Measurements from ENCODE around the gene APOA1. TPM values are rescaled to one million over a fixed set of nuclear protein-coding genes. Genes with fewer than 3 reads are reported as not detected.

Gene APOA1
- total RNA-seq (ENCODE audit: low replicate concordance), result 116 and 626 TPM in 2 replicates
- long read RNA-seq, transcript APOA1-204 (3 exons, 1,088 nt), result minor isoform, 111 of 869 reads
- long read RNA-seq, transcript APOA1-203 (4 exons, 940 nt), result minor isoform, 7 of 869 reads
- long read RNA-seq, transcript APOA1-202 (4 exons, 932 nt), result minor isoform, 12 of 869 reads
- long read RNA-seq, transcript APOA1-201 (4 exons, 1,227 nt), result major isoform, 721 of 869 reads
- long read RNA-seq, partial matches to known transcripts, result 7 of 869 reads
- long read RNA-seq, other reads (novel, unspliced or antisense), result 8 of 869 reads

DNA sequence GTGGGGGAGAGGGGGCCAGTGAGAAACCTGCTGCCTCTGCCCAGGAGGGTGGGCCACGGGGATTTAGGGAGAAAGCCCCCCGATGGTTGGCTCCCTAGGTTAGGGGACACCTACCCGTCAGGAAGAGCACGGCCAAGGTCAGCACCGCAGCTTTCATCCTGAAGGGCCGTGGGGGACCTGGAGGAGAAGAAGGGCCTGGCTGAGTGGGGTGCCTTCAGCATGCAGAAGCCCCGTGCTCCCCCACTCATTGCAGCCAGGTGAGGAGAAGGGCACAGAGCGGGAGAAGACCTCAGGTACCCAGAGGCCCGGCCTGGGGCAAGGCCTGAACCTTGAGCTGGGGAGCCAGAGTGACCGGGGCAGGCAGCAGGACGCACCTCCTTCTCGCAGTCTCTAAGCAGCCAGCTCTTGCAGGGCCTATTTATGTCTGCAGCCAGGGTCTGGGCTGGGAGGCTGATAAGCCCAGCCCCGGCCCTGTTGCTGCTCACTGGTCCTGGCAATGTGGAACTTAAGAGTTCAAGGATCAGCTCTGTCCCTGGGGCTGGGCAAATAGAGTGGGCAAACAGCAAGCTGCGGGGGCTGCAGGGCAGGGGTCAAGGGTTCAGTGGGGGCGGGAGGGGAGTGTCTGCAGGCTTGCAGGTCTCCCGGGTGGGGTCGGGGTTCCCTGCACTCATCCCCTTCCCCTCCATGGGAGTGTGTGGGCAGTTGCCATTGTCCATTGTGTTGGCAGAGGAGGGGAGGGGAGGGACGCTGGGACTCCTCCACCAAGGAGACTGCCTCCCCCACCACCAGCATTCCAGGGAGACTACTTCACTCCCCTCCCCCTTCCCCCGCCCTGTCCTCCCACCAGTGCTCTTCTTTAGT, at the start of gene APOA1:
TSS of gene APOA1 (minus strand) at position 392 of the 861 bp plus-strand sequence. CDS start at position 157, 235 bp downstream.
- DNase-seq (ENCODE audit: extremely low spot score, unreplicated experiment), result no peak
- no peak for TF ChIP-seq CTCF (conservative IDR thresholded peaks at IDR 0.05)
- Mint-ChIP-seq H3K36me3 (no peaks in the 10 kb centered on the region), H3K4me1 (ENCODE audit: unreplicated experiment) (peaks cover 13% of the 10 kb centered on the region), H3K27ac (peak within 1 kb of the TSS; percentile 73), H3K27me3 (peaks cover 6% of the 10 kb centered on the region), H3K9me3 (no peaks in the 10 kb centered on the region), H3K4me3 (peak within 1 kb of the TSS; percentile 25)

- Mint-ChIP-seq H3K9me3 (no peaks in the 10 kb centered on the region), H3K27ac (no peak overlapping the region), H3K4me1 (ENCODE audit: unreplicated experiment) (peaks cover 12% of the 10 kb centered on the region), H3K4me3 (no peak overlapping the region), H3K27me3 (no peaks in the 10 kb centered on the region), H3K36me3 (no peaks in the 10 kb centered on the region)
- no peak for DNase-seq (ENCODE audit: extremely low spot score, unreplicated experiment)
- TF ChIP-seq CTCF (conservative IDR thresholded peaks at IDR 0.05), result no peak
These were observed 48.7 kb upstream of the APOA1 start for GRCh38 chr11:116885951-116886655.

- Mint-ChIP-seq H3K27ac (peak overlapping the region; percentile 13), H3K9me3 (no peaks in the 10 kb centered on the region), H3K36me3 (peaks cover 4% of the 10 kb centered on the region), H3K4me3 (no peak overlapping the region), H3K27me3 (no peaks in the 10 kb centered on the region), H3K4me1 (ENCODE audit: unreplicated experiment) (peaks cover 14% of the 10 kb centered on the region)
- no peak for TF ChIP-seq CTCF (conservative IDR thresholded peaks at IDR 0.05)
- no peak for DNase-seq (ENCODE audit: extremely low spot score, unreplicated experiment)
These were observed 45.0 kb upstream of the APOA1 start for GRCh38 chr11:116882386-116882785.

GRCh38 chr11:116881143-116881542, 43.7 kb upstream of the APOA1 start:
- Mint-ChIP-seq H3K36me3 (peaks cover 4% of the 10 kb centered on the region), H3K9me3 (no peaks in the 10 kb centered on the region), H3K4me1 (ENCODE audit: unreplicated experiment) (peaks cover 14% of the 10 kb centered on the region), H3K27ac (no peak overlapping the region), H3K27me3 (no peaks in the 10 kb centered on the region), H3K4me3 (no peak overlapping the region)
- DNase-seq (ENCODE audit: extremely low spot score, unreplicated experiment), result no peak
- TF ChIP-seq CTCF (conservative IDR thresholded peaks at IDR 0.05), result no peak

DNA sequence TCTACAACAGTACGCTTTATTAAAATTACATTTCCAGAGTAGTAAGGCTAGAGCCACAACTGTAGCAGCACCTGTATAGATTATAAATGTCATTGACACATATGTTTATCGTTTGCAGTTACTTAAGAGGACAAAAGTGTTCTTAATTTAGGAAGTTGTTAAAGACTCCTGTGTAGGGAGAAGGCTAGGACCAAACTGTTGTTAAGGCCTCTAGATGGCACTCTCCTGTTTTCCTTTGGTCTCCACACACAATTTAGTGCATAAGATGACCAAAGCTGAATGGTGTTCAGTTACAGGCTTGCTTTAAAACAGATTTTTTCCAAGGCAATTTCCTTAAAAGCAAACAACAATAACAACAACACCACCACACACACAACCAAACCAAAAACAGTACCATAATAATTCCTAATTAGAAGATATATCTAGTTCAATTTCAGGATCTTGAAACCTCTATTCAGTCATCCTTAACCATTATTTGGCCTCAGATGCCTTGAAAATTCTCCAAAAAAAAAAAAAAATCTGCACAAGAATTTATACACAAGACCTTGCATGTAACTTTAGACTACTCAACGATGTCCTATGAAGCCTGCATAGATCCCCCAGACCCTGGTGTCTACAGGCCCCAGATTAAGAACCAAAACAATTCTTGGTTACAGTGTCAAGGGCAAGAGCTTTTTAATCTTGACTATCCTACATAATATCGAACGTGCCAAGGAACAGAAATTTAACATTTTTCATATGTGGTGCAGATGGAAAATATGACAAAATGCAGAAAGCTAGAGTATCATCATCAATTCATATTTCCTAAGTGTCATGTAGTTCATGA, 42.6 kb upstream of the APOA1 start:
- H3K4me3 Mint-ChIP-seq, result no peak overlapping the region
- no peak overlapping the region for H3K27ac Mint-ChIP-seq
- peaks cover 14% of the 10 kb centered on the region for H3K4me1 Mint-ChIP-seq (ENCODE audit: unreplicated experiment)
- no peak for DNase-seq (ENCODE audit: extremely low spot score, unreplicated experiment)
- peak; percentile 86 for TF ChIP-seq CTCF (conservative IDR thresholded peaks at IDR 0.05)
- no peaks in the 10 kb centered on the region for H3K27me3 Mint-ChIP-seq
- H3K9me3 Mint-ChIP-seq, result no peaks in the 10 kb centered on the region
- peaks cover 12% of the 10 kb centered on the region for H3K36me3 Mint-ChIP-seq

Measured in type B pancreatic cell (in vitro differentiated cells).